Stimulated activated CD8-positive, alpha-beta memory T cell treated with anti-CD3 and anti-CD28 coated beads, Interleukin-12 subunit alpha, Interleukin-12 subunit beta, amount 100 ng/mL, for 4 hours (primary cell): ENCODE measurements around the gene NCOA5.
A peak's percentile ranks its signal among the peaks of the same experiment; 100 is the strongest.

Experiments
- DNase-seq: peaks from one replicate; pipeline ENCODE4 v3.0.0-alpha.2; 2020; ENCODE audit warnings: low read depth

NCOA5 gene

GRCh38 chr20:46017272-46017671 is 72.5 kb downstream of the NCOA5 start:
- DNase-seq, result no peak

- no peak for DNase-seq
Observed at GRCh38 chr20:46014517-46015396, 75.0 kb downstream of the NCOA5 start.

DNA sequence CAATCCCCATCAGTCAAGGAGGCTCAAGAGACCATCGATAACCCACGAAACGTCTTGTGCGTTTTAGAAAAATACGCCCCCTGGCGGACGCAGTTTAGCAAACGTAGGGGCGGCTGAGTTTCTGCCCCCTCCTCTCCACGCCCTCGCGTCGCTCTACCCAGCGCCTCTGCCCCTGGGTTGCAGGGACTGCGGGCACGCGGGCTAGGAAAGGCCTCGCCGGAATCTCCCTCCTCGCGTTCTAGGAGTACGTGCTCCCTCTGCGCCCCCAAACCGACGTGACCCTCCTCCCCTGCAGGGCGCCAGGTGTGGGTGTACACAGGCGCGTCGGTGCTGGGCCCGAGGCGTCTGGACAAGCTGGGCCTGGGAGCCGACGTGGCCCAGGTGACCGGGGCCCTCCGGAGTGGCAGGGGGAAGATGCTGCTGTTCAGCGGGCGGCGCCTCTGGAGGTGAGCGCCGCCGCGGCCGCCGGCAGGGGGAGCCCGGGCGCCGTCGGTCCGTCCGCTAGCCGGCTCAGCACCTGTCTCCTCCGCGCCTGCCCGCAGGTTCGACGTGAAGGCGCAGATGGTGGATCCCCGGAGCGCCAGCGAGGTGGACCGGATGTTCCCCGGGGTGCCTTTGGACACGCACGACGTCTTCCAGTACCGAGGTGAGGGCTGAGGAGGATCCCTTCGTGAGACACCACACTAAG is 75.8 kb downstream of the NCOA5 start:
- peak; percentile 53 for DNase-seq

DNA sequence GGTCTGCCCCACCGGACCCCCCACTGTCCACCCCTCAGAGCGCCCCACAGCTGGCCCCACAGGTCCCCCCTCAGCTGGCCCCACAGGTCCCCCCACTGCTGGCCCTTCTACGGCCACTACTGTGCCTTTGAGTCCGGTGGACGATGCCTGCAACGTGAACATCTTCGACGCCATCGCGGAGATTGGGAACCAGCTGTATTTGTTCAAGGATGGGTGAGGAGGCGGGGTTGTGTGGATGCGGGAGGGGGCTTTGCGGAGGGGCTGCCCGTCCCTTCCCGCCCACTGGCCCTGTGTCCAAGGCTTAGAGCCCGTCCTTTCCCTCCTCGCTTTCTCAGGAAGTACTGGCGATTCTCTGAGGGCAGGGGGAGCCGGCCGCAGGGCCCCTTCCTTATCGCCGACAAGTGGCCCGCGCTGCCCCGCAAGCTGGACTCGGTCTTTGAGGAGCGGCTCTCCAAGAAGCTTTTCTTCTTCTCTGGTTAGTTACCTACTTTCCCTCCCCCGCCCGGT is 76.4 kb downstream of the NCOA5 start:
- no peak for DNase-seq

DNA sequence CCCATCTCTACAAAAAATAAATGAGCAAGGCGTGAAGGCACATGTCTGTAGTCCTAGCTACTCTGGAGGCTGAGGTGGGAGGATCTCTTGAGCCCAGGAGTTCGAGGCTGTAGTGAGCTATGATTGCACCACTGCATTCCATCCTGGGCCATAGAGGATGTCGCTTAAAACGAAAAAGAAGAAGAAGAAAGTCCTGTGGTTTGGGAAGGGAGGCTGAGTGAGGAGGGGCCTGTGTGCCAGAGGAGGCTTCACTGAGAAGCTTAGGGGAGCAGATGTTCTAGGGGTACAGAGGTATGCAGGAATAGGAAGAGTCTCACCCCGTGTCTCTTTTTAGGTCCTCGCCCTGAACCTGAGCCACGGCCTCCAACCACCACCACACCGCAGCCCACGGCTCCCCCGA is 76.8 kb downstream of the NCOA5 start:
- no peak for DNase-seq

DNA sequence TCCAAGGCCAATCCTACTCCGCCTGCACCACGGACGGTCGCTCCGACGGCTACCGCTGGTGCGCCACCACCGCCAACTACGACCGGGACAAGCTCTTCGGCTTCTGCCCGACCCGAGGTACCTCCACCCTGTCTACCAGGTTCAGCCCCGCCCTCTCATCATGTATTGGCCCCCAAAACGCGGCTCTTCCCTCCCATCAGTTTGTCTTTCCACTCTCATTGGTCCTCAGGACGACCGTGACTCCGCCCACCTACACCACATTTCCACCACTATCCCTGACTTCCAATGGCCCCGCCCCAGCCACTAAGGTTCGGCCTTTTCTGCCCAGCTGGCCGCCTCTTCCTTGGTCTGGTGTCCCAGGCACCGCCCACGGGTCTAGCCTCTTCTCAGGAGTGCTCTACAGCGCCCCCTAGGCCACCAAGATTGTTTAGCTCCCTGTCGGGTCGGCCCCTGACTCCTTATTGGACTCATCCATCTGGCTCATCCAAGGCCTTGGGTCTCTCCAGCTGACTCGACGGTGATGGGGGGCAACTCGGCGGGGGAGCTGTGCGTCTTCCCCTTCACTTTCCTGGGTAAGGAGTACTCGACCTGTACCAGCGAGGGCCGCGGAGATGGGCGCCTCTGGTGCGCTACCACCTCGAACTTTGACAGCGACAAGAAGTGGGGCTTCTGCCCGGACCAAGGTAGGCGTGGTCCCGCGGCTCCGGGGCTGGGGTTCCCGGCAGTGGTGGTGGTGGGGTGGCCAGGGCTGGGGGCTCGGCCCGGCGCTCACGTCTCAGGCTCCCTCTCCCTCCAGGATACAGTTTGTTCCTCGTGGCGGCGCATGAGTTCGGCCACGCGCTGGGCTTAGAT is 77.9 kb downstream of the NCOA5 start:
- DNase-seq, result no peak
